Measurements from ENCODE around the gene PTCH1. TPM values are rescaled to one million over a fixed set of nuclear protein-coding genes. Genes with fewer than 3 reads are reported as not detected.

Gene PTCH1
- total and polyA plus RNA-seq, 12 donors = 1.6 to 10.0 (median 6.5) TPM

DNA sequence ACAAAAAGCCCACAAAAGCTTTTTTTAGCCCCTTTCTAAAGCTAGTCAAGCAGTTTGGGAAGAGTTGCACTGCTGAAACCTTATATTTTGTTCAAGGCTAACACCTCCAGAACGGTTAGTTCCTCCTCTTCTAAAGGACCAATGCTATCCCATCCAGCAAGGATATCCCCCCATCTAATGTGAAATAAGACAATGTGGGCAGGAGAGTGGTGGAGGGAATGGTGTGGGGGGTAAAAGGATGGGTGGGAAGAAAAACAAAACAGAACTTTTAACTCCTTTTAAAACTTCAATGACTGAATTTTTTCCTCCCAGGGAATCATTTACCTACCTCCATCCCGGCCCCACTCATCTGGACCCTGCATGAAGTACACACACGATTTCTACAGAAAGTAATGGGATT, 21.2 kb downstream of the PTCH1 start:
- ATAC-seq = no peak
- H3K9me3 ChIP-seq = no peaks in the 10 kb centered on the region
- peaks cover 0 to 18% (median 0%) of the 10 kb centered on the region in 9 donors for H3K36me3 ChIP-seq
- intact Hi-C loops (cut with DNase I) = loop anchor here in 1 of 10 donors (10.0 kb wide), 1 partner anchor 719 kb away; no protein-coding TSS in a partner anchor
- H3K27me3 ChIP-seq = peaks cover 0 to 4% (median 0%) of the 10 kb centered on the region in 7 donors
- TF ChIP-seq, protein P1, sequence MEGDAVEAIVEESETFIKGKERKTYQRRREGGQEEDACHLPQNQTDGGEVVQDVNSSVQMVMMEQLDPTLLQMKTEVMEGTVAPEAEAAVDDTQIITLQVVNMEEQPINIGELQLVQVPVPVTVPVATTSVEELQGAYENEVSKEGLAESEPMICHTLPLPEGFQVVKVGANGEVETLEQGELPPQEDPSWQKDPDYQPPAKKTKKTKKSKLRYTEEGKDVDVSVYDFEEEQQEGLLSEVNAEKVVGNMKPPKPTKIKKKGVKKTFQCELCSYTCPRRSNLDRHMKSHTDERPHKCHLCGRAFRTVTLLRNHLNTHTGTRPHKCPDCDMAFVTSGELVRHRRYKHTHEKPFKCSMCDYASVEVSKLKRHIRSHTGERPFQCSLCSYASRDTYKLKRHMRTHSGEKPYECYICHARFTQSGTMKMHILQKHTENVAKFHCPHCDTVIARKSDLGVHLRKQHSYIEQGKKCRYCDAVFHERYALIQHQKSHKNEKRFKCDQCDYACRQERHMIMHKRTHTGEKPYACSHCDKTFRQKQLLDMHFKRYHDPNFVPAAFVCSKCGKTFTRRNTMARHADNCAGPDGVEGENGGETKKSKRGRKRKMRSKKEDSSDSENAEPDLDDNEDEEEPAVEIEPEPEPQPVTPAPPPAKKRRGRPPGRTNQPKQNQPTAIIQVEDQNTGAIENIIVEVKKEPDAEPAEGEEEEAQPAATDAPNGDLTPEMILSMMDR (IDR thresholded peaks at IDR 0.05) = no peak
- H3K27ac ChIP-seq = no peak overlapping the region
- 86 to 88% methylated on average over 3 of the region's 3 CpGs for WGBS, 2 donors
- H3K4me3 ChIP-seq = no peak overlapping the region
- no peak for DNase-seq
- peaks cover 0 to 40% (median 8%) of the 10 kb centered on the region in 9 donors for H3K4me1 ChIP-seq

DNA sequence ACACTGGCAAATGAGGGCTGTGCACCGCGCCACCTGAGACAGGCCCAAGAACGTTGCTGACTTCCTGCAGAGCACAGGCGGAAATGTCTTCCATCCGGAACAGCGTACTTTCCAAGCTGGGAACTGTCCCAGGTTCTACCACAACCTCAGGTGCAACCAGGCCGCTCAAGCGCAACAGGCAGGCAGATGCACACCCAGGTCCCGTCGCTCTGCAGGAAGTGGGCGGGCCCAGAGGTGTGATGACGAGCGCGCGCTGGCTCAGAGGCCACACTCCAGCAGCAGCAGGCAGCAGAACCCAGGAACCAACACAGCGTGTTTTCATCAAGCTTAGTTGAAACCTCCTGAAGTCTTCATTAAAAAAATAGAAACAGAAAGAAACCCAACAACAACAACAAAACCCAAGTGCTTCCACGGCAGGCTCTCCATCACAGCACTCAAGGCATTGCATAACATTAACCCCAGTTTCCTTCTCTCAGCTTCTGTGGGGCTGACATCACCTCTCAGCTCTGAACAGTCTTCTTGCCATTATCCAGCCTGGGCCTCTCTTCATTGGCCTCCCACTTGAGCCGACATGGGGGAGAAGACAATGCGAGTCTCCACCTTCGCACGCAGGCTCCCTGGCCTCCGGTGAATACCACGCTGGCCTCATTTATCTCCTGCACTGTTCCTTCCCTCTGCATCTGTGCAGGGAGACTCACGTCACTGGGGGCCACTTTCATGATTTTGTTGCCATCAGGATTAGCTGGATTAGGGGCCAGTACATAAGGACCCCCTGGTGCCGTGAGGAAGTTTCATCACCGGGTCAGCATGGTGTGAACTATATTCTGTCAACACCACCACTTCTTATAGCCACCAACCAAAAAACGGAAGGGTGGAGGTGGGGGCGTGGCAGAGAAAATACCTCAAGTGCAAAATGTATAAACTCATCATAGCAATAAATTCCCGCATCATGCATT, 22.1 kb downstream of the PTCH1 start:
- H3K27me3 ChIP-seq = peaks cover 0 to 4% (median 0%) of the 10 kb centered on the region in 7 donors
- peaks cover 0 to 35% (median 8%) of the 10 kb centered on the region in 9 donors for H3K4me1 ChIP-seq
- TF ChIP-seq, protein P1 (IDR thresholded peaks at IDR 0.05) = no peak
- intact Hi-C loops (cut with DNase I) = loop anchor here in 1 of 10 donors (10.0 kb wide), 1 partner anchor 720 kb away; no protein-coding TSS in a partner anchor
- DNase-seq (no peak), ATAC-seq (peak in 5 of 8 donors; percentile 13 to 55 (median 26))
- H3K4me3 ChIP-seq = no peak overlapping the region
- peaks cover 0 to 15% (median 0%) of the 10 kb centered on the region in 9 donors for H3K36me3 ChIP-seq
- 77 to 80% methylated on average over 29 of the region's 29 CpGs for whole genome bisulfite sequencing, 2 donors
- H3K9me3 ChIP-seq = no peaks in the 10 kb centered on the region
- H3K27ac ChIP-seq = peak overlapping the region in 1 of 10 donors; percentile 68

DNA sequence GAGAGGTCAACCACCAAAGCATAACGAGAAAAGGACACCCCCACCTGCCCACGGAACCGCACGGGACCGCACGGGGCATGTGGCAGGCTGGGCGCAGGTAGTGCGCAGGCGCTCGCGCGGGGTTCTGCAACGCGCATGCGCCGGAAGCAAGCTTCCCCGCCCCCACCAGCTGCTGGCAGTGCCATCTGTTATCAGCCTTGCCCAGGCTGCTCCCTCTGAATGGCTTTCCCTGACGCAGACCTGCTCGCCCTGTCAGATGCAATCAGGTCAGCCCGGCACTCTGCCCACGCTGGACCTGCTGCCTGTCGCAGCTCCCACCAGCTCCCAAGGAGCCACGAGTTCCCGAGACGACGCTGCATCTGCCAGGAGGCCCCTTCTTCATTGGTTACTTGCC, 22.8 kb downstream of the PTCH1 start:
- 93 to 97% methylated on average over 26 of the region's 26 CpGs for WGBS, 2 donors
- ATAC-seq (peak in 2 of 8 donors; percentile 10 to 50), DNase-seq (no peak)
- H3K36me3 ChIP-seq = peaks cover 0 to 15% (median 0%) of the 10 kb centered on the region in 9 donors
- H3K27ac ChIP-seq = peak overlapping the region in 1 of 10 donors; percentile 68
- peaks cover 0 to 4% (median 0%) of the 10 kb centered on the region in 7 donors for H3K27me3 ChIP-seq
- intact Hi-C loops (cut with DNase I) = loop anchor here in 1 of 10 donors (10.0 kb wide), 1 partner anchor 721 kb away; no protein-coding TSS in a partner anchor
- peaks cover 0 to 30% (median 8%) of the 10 kb centered on the region in 9 donors for H3K4me1 ChIP-seq
- H3K4me3 ChIP-seq = no peak overlapping the region
- no peaks in the 10 kb centered on the region for H3K9me3 ChIP-seq
- TF ChIP-seq, protein P1 (IDR thresholded peaks at IDR 0.05) = no peak

DNA sequence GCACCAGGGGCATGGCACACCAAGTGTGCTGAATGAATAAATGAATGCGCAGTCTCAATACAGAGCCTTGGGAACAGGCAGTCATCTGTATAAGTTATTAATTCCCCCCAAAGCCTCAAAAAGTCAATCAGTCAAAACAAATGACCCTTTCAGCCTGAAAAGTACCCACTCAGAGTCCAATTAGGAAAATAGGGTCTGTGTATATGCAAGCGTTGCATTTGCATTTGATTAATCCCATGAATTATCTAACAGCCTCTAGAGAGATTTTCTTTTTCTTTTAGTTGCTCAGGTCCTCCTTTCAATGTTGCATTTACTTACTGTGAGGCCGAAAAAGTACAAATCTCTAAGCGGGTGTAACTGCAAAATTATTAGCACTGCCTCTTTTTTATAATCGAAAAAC, 23.4 kb downstream of the PTCH1 start:
- Histone ChIP-seq H3K4me1 (peaks cover 0 to 24% (median 6%) of the 10 kb centered on the region in 9 donors), H3K4me3 (no peak overlapping the region), H3K27me3 (peaks cover 0 to 4% (median 0%) of the 10 kb centered on the region in 7 donors), H3K36me3 (peaks cover 0 to 15% (median 0%) of the 10 kb centered on the region in 9 donors), H3K9me3 (no peaks in the 10 kb centered on the region), H3K27ac (no peak overlapping the region)
- no peak for ATAC-seq
- TF ChIP-seq, protein P1 (IDR thresholded peaks at IDR 0.05) = no peak
- intact Hi-C loops (cut with DNase I) = loop anchor here in 1 of 10 donors (10.0 kb wide), 1 partner anchor 721 kb away; no protein-coding TSS in a partner anchor
- no peak for DNase-seq
- 92 to 97% methylated on average over 5 of the region's 5 CpGs for WGBS, 2 donors
